Measurements from ENCODE around the gene DGKI.

The DGKI gene

GRCh38 chr7:137395420-137395819 is 451.4 kb downstream of the DGKI start:
- DNase-seq, result no peak

GRCh38 chr7:137393570-137393969 is 453.2 kb downstream of the DGKI start:
- no peak for DNase-seq

DNA sequence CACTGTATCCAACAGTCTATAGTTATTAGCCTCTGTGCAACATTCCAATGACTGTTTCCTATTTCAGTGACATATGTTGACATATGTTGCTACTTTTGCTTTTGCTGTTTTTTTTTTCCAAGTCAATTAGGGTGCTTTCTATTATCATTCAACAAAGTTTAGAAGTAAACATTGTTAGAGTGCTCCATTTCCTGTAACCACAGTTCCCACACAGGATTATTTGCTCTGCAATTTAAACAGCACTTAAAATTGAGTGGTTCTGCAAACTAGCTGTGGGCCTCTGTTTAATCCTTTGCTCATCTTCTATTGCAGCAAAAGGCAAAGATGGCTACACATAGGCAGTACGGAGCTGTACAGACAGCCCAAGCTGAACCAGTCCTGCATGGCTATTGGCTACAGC is 456.7 kb downstream of the DGKI start:
- DNase-seq, result no peak

- DNase-seq, result no peak
Observed at GRCh38 chr7:137388916-137389315, 457.9 kb downstream of the DGKI start.

DNA sequence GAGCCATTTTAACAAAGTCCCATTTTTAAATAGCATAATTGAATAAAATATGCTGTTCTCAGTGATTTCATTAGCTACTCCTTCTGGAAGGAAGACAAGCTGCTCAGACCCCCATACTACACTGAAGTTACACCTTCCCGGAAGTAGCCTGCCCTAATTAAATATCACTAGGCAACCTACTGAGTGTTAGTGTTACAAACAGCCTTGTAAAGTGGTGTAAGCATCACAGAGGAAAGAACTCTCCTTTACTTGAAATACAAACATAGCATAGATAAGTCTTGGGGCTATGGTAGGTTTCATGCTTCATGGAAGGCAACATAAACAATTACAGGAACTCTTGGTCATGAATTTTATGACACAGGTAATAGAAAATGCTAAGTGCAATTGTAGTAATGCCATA is 459.8 kb downstream of the DGKI start:
- no peak for DNase-seq

- DNase-seq, result no peak
Observed at GRCh38 chr7:137381045-137381444, 465.7 kb downstream of the DGKI start.

GRCh38 chr7:137373507-137373906 is 473.3 kb downstream of the DGKI start:
- DNase-seq, result no peak

- no peak for DNase-seq
Observed at GRCh38 chr7:137371616-137372015, 475.2 kb downstream of the DGKI start.

DNA sequence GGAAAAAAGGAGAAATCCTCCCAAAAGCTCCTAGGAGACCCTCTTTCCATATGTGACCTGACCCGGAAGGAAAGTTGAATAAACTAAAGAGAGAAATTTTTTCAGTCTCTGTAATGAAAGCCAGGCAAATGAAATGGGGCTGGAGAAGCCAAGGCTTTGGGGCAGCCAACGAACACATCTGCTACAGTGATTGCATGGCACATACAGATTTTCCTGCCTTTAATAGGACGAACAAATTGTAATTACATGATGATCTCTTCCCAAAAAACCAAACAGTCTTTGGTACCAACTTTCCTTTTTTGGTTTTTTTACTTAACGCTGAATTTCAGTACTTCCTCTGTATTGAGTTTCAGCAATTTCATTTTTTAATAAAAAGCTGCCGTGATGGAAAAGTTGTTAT is 479.8 kb downstream of the DGKI start:
- no peak for DNase-seq

GRCh38 chr7:137363683-137364082 is 483.1 kb downstream of the DGKI start:
- DNase-seq, result no peak

GRCh38 chr7:137360087-137360679 is 486.6 kb downstream of the DGKI start:
- DNase-seq, result no peak

DNA sequence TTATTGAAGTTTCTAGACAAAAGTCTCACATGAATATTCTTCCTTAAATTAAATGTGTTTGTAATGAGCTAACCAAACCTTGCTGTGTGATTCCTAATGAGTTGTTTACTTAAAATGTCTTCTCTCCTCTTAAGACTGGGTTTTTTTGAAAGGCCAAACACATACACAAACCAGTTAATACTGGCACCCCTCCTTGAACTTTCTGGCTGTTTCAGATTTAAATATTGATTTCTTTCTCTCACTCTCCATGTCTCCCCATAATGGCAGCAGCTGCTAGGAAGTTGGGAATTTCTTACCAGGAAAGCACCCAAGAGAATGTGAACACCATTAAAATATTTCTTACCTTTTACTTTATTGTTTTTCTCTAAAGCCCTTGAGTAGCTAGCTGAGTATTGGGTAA is 491.8 kb downstream of the DGKI start:
- DNase-seq, result no peak

DNA sequence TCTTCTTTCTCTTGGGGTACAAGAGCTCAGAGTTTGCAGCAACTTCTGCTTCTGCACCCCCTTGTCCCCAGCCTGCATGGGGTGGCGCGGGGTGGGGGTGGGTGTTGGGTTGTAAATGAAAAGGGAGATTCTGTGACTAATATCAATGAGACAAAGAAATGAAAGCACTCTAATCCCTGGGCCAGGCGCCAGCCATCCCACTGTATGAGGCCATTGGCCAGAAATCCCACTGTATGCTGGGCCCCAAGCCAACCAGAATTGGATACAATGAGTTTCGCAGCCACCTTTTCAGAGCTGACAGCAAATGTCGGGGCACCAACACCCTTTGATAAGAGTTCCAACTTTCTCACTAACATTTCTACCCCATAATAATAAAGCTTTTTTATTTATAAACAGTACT is 492.4 kb downstream of the DGKI start:
- no peak for DNase-seq

DNA sequence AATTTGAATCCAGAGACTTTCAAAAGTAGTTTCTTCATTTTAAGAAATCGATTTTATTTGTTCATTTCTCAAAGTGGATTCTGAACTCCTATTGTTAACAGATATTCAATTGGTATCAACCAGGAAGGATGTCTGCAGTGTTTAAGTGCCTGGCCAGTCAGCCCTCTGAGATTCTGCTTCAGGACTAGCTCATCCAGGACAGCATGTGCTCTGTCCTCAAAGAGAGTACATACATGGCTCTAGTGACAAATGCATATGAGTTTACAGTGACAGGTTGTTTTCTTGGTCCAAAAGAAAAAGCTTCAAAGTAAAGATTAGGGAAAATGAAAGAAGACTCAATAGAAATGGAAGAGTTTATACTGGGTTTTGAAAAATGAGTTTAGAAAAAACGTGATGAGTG is 494.8 kb downstream of the DGKI start:
- DNase-seq, result no peak

DNA sequence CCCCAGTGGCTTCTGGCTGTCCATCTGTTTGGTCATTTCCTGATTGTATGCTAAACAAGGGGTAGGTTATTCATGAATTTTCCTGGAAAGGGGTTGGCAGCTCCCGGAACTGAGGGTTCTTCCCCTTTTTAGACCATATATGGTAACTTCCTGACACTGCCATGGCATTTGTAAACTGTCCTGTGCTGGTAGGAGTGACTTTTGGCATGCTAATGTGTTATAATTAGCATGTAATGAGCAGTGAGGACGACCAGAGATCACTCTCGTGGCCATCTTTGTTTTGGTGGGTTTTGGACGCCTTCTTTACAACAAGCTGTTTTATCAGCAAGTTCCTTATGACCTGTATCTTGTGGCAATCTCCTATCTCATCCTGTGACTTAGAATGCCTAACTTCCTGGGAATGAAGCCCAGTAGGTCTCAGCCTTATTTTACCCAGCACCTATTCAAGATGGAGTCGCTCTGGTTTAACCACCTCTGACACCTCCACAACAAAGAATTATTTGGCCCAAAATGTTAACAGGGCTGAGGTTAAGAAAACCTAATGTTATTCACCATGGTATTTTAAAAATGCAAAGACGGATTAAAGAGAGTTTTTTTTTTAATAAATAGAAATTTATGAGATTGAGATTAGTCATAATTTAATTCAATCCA is 500.9 kb downstream of the DGKI start:
- DNase-seq, result no peak

DNA sequence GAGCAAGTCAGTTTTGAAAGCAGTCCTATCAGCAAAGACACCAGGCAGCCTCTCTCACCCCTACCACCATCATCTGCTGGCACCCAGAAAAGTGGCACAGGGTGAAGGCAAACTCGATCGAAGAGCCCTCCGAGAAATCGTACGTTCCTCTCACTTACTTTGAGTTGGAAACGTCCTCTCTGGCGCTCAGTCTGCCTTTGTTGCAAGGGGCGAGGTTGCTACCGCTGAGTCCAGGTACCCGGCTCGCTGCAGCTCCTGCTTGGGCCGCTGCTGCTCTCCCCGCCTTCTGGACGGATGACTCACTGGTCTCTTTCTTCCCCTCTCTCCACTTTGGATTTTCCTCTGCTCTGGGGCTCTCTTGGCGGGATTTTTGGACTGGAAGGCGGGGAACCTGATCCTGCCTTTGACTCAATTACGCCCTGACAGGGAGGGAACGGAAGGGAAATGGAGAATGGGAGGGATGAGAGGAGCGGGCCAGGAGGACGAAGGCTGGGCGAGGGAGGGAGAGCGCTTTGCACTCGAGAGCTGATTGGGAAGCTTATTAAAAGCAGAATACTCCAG is 503.4 kb downstream of the DGKI start, which contains the start of gene PTN:
Gene PTN, minus strand, starts transcription at position 453 of the 561 bp plus-strand sequence. CDS start 88,760 bp downstream, outside the sequence.
- DNase-seq, result no peak

GRCh38 chr7:137342828-137343261 is 503.9 kb downstream of the DGKI start:
- no peak for DNase-seq

- no peak for DNase-seq
Observed at GRCh38 chr7:137342265-137342664, 504.5 kb downstream of the DGKI start.

- DNase-seq, result no peak
Observed at GRCh38 chr7:137337902-137338301, 508.9 kb downstream of the DGKI start.

- DNase-seq, result no peak
Observed at GRCh38 chr7:137335814-137336213, 511.0 kb downstream of the DGKI start.

DNA sequence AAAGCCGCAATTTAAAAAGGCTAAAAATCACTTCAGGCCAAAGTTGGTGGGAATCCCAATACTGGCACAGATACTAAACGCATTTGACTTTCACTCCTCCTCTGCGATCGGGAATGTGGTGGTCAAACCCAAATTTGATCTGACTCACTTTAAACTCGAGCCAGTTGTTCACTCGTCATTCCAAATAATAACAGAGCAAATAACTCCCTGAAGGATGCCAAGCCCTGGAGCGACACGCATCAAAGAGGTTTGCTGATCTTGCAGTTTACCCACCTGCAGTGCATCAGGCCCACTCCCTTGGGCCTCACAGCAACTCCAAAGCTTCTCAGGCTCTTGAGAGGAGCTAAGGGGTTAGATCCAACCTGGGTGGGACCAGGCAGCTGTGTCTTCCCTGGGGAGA is 515.4 kb downstream of the DGKI start:
- DNase-seq, result no peak

Measured in NCI-H1694 (cell line).